A673 (cell line): ENCODE data around the gene FNDC3B. TPM values are rescaled to one million over a fixed set of nuclear protein-coding genes. Genes with fewer than 3 reads are reported as not detected.

ENCODE experiments used
- BruUV-seq: library from RNA; stranded (reverse); fragments of 400-500 nt; replicated peaks from 2 replicates; lab custom pipeline; 2021; lab: Mats Ljungman, UMichigan
- CTCF ChIA-PET: fragments of 300-600 bp; sonication (Branson Sonifier 250); formaldehyde crosslinking; loops from one replicate; lab custom pipeline; 2022; ENCODE audit warnings: antibody characterized with exemption; lab: Charles Lee
- POLR2A ChIA-PET: fragments of 300-600 bp; sonication (Branson Sonifier 250); formaldehyde crosslinking; loops from one replicate; lab custom pipeline; 2022; ENCODE audit warnings: antibody characterized with exemption; ENCODE audit not compliant: low non-redundant PET; lab: Charles Lee
- DNase-seq: peaks from one replicate; pipeline ENCODE4 v3.0.0-alpha.2; 2015; ENCODE audit warnings: low spot score
- H3K27ac ChIP-seq: fragments of 200-600 bp; sonication (generic); 2 replicates; pipeline ENCODE4 v1.5.1; 2016; ENCODE audit warnings: mixed run types, low read depth, mild to moderate bottlenecking, mixed read lengths, antibody characterized with exemption, low read length; ENCODE audit not compliant: poor library complexity, severe bottlenecking
- H3K27me3 ChIP-seq: fragments of 200-600 bp; sonication (generic); replicated peaks from 2 replicates; pipeline ENCODE4 v1.6.1; 2017; ENCODE audit warnings: mixed run types, low read depth, mild to moderate bottlenecking, mixed read lengths, antibody characterized with exemption, low read length; ENCODE audit not compliant: insufficient read depth, poor library complexity
- H3K36me3 ChIP-seq: fragments of 200-600 bp; sonication (generic); 2 replicates; pipeline ENCODE4 v1.6.1; 2016; ENCODE audit warnings: mixed run types, mild to moderate bottlenecking, mixed read lengths, antibody characterized with exemption, low read length; ENCODE audit not compliant: insufficient read depth, poor library complexity, severe bottlenecking
- H3K4me1 ChIP-seq: fragments of 200-600 bp; sonication (generic); 2 replicates; pipeline ENCODE4 v1.6.1; 2017; ENCODE audit warnings: mixed run types, mild to moderate bottlenecking, mixed read lengths, antibody characterized with exemption, low read length; ENCODE audit not compliant: insufficient read depth, poor library complexity, severe bottlenecking
- H3K4me3 ChIP-seq: fragments of 200-600 bp; sonication (generic); 2 replicates; pipeline ENCODE4 v1.5.1; 2016; ENCODE audit warnings: low read depth, mixed run types, mild to moderate bottlenecking, mixed read lengths, low read length; ENCODE audit not compliant: poor library complexity, severe bottlenecking
- H3K9me3 ChIP-seq: fragments of 200-600 bp; sonication (generic); 2 replicates; pipeline ENCODE4 v1.6.1; 2016; ENCODE audit warnings: mixed run types, low read depth, mild to moderate bottlenecking, mixed read lengths, antibody characterized with exemption, low read length; ENCODE audit not compliant: poor library complexity, severe bottlenecking
- EZH2 ChIP-seq: fragments of 200-600 bp; sonication (generic); IDR thresholded peaks from 2 replicates; pipeline ENCODE4 v1.6.1; 2017; ENCODE audit warnings: borderline replicate concordance, low read depth, mild to moderate bottlenecking, mixed read lengths, antibody characterized with exemption, low read length; ENCODE audit not compliant: poor library complexity, severe bottlenecking
- intact Hi-C: fragments of 100-400 bp; cut with micrococcal nuclease; formaldehyde crosslinking; loops from one replicate; pipeline ENCODE4 v1.10.0; 2022; ENCODE audit not compliant: unreplicated experiment
- total RNA-seq: library from RNA; stranded (reverse); gene quantifications from 2 replicates; pipeline ENCODE4 v1.2.3, GENCODE V29; 2021
- TF ChIP-seq, protein P1 (sequence below): fragments of 300-800, 200-600 bp; sonication (generic); conservative IDR thresholded peaks from 2 replicates; pipeline ENCODE4 v1.5.1; 2017; ENCODE audit warnings: low read depth, mild to moderate bottlenecking, antibody characterized with exemption, low read length, moderate library complexity, mixed read lengths

FNDC3B gene
- total RNA-seq, 1 experiment from 2014 or later = 50.8 TPM

- TF ChIP-seq, protein P1, sequence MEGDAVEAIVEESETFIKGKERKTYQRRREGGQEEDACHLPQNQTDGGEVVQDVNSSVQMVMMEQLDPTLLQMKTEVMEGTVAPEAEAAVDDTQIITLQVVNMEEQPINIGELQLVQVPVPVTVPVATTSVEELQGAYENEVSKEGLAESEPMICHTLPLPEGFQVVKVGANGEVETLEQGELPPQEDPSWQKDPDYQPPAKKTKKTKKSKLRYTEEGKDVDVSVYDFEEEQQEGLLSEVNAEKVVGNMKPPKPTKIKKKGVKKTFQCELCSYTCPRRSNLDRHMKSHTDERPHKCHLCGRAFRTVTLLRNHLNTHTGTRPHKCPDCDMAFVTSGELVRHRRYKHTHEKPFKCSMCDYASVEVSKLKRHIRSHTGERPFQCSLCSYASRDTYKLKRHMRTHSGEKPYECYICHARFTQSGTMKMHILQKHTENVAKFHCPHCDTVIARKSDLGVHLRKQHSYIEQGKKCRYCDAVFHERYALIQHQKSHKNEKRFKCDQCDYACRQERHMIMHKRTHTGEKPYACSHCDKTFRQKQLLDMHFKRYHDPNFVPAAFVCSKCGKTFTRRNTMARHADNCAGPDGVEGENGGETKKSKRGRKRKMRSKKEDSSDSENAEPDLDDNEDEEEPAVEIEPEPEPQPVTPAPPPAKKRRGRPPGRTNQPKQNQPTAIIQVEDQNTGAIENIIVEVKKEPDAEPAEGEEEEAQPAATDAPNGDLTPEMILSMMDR = no peak
- no peak for TF ChIP-seq EZH2
- DNase-seq = no peak
- no peaks in the 10 kb centered on the region for H3K4me1 ChIP-seq
- H3K27ac ChIP-seq = no peak overlapping the region
- ChIA-PET POLR2A (no interaction called here), CTCF (no interaction called here)
- intact Hi-C loops = no loop called here
- no peaks in the 10 kb centered on the region for H3K36me3 ChIP-seq
- no peaks in the 10 kb centered on the region for H3K27me3 ChIP-seq
- H3K9me3 ChIP-seq = no peaks in the 10 kb centered on the region
- no peak overlapping the region for H3K4me3 ChIP-seq
- no TSS peak for BruUV-seq
Measured at GRCh38 chr3:172247525-172248274, 208.3 kb downstream of the FNDC3B start.

GRCh38 chr3:172249039-172249438 lies 209.7 kb downstream of the FNDC3B start:
- no peak for DNase-seq
- Histone ChIP-seq H3K36me3 (no peaks in the 10 kb centered on the region), H3K27me3 (no peaks in the 10 kb centered on the region), H3K4me1 (no peaks in the 10 kb centered on the region), H3K9me3 (no peaks in the 10 kb centered on the region), H3K27ac (no peak overlapping the region), H3K4me3 (no peak overlapping the region)
- no TSS peak for BruUV-seq
- ChIA-PET POLR2A (no interaction called here), CTCF (no interaction called here)
- TF ChIP-seq, protein P1 = no peak
- TF ChIP-seq EZH2 = no peak
- intact Hi-C loops = no loop called here

DNA sequence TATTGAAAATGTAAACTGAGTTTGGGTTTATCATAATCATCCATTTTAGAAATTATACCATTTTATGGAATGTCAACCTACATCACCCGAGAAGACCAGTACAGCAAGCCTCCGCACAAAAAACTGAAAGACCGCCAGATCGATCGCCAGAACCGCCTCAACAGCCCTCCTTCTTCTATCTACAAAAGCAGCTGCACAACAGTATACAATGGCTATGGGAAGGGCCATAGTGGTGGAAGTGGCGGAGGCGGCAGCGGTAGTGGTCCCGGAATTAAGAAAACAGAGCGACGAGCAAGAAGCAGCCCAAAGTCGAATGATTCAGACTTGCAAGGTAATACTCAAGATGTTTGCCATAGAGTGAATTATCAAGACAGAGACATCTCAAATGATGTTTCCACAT lies 211.8 kb downstream of the FNDC3B start:
- Histone ChIP-seq H3K9me3 (no peaks in the 10 kb centered on the region), H3K4me1 (no peaks in the 10 kb centered on the region), H3K4me3 (no peak overlapping the region), H3K36me3 (no peaks in the 10 kb centered on the region), H3K27me3 (no peaks in the 10 kb centered on the region), H3K27ac (no peak overlapping the region)
- CTCF ChIA-PET = no interaction called here
- no peak for TF ChIP-seq EZH2
- TF ChIP-seq, protein P1 = no peak
- intact Hi-C loops = no loop called here
- no peak for DNase-seq
- no TSS peak for BruUV-seq
- POLR2A ChIA-PET = no interaction called here
